ENCODE measurements around the gene SH3BP5.

DNA sequence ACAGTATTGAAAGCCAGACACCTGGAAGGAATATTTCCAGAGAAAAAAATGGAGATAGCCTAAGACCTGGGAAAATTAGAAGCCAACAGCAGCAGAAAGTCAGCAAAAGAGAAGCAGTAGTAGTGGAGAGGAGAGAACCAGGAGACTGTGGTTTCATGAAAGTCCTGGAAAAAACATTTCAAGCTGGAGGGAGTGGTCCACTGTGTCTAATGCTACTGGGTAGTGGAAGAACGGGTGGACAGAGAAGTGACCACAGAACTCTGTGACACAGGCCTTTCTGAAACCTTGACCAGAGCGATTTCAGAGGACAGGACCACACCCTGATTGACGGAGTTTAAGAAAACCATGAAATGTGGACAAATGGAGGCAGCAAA is 15.3 kb upstream of the SH3BP5 start:
- TF ChIP-seq, protein P1, sequence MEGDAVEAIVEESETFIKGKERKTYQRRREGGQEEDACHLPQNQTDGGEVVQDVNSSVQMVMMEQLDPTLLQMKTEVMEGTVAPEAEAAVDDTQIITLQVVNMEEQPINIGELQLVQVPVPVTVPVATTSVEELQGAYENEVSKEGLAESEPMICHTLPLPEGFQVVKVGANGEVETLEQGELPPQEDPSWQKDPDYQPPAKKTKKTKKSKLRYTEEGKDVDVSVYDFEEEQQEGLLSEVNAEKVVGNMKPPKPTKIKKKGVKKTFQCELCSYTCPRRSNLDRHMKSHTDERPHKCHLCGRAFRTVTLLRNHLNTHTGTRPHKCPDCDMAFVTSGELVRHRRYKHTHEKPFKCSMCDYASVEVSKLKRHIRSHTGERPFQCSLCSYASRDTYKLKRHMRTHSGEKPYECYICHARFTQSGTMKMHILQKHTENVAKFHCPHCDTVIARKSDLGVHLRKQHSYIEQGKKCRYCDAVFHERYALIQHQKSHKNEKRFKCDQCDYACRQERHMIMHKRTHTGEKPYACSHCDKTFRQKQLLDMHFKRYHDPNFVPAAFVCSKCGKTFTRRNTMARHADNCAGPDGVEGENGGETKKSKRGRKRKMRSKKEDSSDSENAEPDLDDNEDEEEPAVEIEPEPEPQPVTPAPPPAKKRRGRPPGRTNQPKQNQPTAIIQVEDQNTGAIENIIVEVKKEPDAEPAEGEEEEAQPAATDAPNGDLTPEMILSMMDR (IDR thresholded peaks at IDR 0.05): no peak
- TF ChIP-seq POLR2A (IDR thresholded peaks at IDR 0.05): no peak

Measured in adrenal gland (tissue), 5 donors.